T-cell (primary cell): ENCODE results near the gene TNFRSF1B. TPM values are rescaled to one million over a fixed set of nuclear protein-coding genes. Genes with fewer than 3 reads are reported as not detected.

Experiments
- ATAC-seq, 4 experiments: fragments of 200-7000 bp in 3 of 4; fragments of 150-1000 bp in 1 of 4; cut with Tn5 transposase; replicated peaks in 1 of 4; 1 replicate in 3 of 4; 2 replicates in 1 of 4; pipeline ENCODE4 v1.10.0; 2021; ENCODE audit warnings: moderate library complexity in 3 of 4, mild to moderate bottlenecking in 2 of 4, moderate number of reproducible peaks in 1 of 4
- CTCF ChIA-PET, 2 donors: fragments of 300-600 bp; sonication (Branson Sonifier 250); formaldehyde crosslinking; loops; one replicate each; lab custom pipeline; 2022; ENCODE audit warnings: antibody characterized with exemption in 2 of 2; lab: Charles Lee
- POLR2A ChIA-PET, 2 donors: fragments of 300-600 bp; sonication (Branson Sonifier 250); formaldehyde crosslinking; loops; one replicate each; lab custom pipeline; 2022; ENCODE audit warnings: antibody characterized with exemption in 2 of 2; lab: Charles Lee
- DNase-seq, 35 experiments: peaks; one replicate each; pipeline versions ENCODE4 v3.0.0 to v3.0.0-alpha.2; 2013 to 2023
- H3K27ac ChIP-seq: one replicate; pipeline ENCODE4 v1.5.1; 2013; ENCODE audit warnings: low read length
- H3K27me3 ChIP-seq, 2 experiments: replicated peaks in 1 of 2; 1 replicate in 1 of 2; 2 replicates in 1 of 2; pipeline versions ENCODE4 v1.6.1 to v1.7.0; 2013; ENCODE audit warnings: low read length in 1 of 2, mixed read lengths in 1 of 2; ENCODE audit not compliant: control insufficient read depth in 2 of 2, insufficient read depth in 2 of 2; ENCODE audit errors: extremely low read depth in 1 of 2
- H3K36me3 ChIP-seq, 2 donors: 1 replicate in 1 of 2; 2 replicates in 1 of 2; pipeline versions ENCODE4 v1.6.1 to v1.7.0; 2013; ENCODE audit warnings: low read length in 1 of 2; ENCODE audit not compliant: control insufficient read depth in 2 of 2, insufficient read depth in 1 of 2; ENCODE audit errors: extremely low read depth in 1 of 2
- H3K4me1 ChIP-seq, 2 experiments: 1 replicate in 1 of 2; 2 replicates in 1 of 2; pipeline versions ENCODE4 v1.6.1 to v1.7.0; 2013; ENCODE audit warnings: low read length in 2 of 2, mixed read lengths in 1 of 2; ENCODE audit not compliant: insufficient read depth in 2 of 2, control insufficient read depth in 1 of 2; ENCODE audit errors: extremely low read depth in 1 of 2
- H3K4me3 ChIP-seq, 2 donors: 1 replicate in 1 of 2; 2 replicates in 1 of 2; pipeline versions ENCODE4 v1.5.1 to v1.7.0; 2013; ENCODE audit warnings: mild to moderate bottlenecking in 2 of 2, low read length in 1 of 2, moderate library complexity in 1 of 2; ENCODE audit not compliant: control insufficient read depth in 1 of 2; ENCODE audit errors: extremely low read depth in 1 of 2
- H3K9me3 ChIP-seq: 2 replicates; pipeline ENCODE4 v1.7.0; 2013
- H3K27ac Mint-ChIP-seq, 2 donors: one replicate each; pipeline ENCODE4 v1.8.0; 2020 to 2021; ENCODE audit warnings: mild to moderate bottlenecking in 2 of 2, mixed read lengths in 2 of 2
- H3K27me3 Mint-ChIP-seq, 2 donors: one replicate each; pipeline ENCODE4 v1.8.0; 2021 to 2022; ENCODE audit warnings: mixed read lengths in 2 of 2
- H3K36me3 Mint-ChIP-seq: one replicate; pipeline ENCODE4 v1.8.0; 2021; ENCODE audit warnings: mixed read lengths
- H3K4me1 Mint-ChIP-seq, 3 donors: one replicate each; pipeline ENCODE4 v1.8.0; 2020 to 2022; ENCODE audit warnings: mixed read lengths in 3 of 3, mild to moderate bottlenecking in 1 of 3
- H3K4me3 Mint-ChIP-seq, 3 donors: one replicate each; pipeline ENCODE4 v1.8.0; 2020 to 2022; ENCODE audit warnings: mild to moderate bottlenecking in 3 of 3, mixed read lengths in 3 of 3, moderate library complexity in 3 of 3
- H3K9me3 Mint-ChIP-seq, 3 donors: one replicate each; pipeline ENCODE4 v1.8.0; 2020 to 2022; ENCODE audit warnings: mixed read lengths in 3 of 3
- WGBS: methylation state at CpG from one replicate; pipeline ENCODE4 v1.1.5; 2013; ENCODE audit warnings: missing lambda C conversion rate; ENCODE audit not compliant: insufficient coverage; 5-methylcytosine and 5-hydroxymethylcytosine counted together
- total RNA-seq, 35 experiments: library from RNA in 6 of 35; stranded (reverse) in 6 of 35; fragments of 120-200 nt in 1 of 35; gene quantifications; one replicate each; pipeline versions ENCODE4 v1.2.1 to v1.2.4 and lab custom pipeline; 2013 to 2026

The TNFRSF1B gene
- total RNA-seq, 5 donors from 2014 or later (not counting 1 experiment from before 2014, with no cell fraction given): 55.0 to 130 (median 99.6) TPM

DNA sequence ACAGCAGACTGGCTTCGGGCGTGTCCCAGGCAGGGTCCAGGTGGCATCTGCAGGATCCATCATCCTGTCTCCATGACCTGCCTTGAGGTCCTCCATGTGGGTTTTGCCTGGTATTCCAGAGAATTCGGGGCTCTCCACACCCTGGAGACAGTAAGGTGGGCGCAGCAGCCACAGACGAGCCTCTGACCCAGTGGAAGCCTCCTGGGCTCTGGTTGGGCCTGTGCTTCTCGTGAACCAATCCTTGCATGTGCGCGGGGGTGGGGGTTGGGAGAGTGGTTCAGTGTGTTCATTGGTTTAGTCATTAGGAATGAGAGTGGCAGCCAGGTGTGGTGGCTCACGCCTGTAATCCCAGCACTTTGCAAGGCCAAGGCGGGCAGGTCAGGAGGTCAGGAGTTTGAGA lies 32.1 kb upstream of the TNFRSF1B start:
- POLR2A ChIA-PET: no interaction called here
- Histone ChIP-seq H3K4me1 (peaks cover 7 to 46% of the 10 kb centered on the region in 2 experiments), H3K4me3 (no peak overlapping the region), H3K27ac (no peak overlapping the region), H3K36me3 (no peaks in the 10 kb centered on the region), H3K9me3 (no peaks in the 10 kb centered on the region), H3K27me3 (no peaks in the 10 kb centered on the region)
- Mint-ChIP-seq H3K36me3 (no peaks in the 10 kb centered on the region), H3K9me3 (no peaks in the 10 kb centered on the region), H3K4me3 (no peak overlapping the region), H3K4me1 (peaks cover 31 to 44% (median 43%) of the 10 kb centered on the region in 3 donors), H3K27me3 (no peaks in the 10 kb centered on the region), H3K27ac (peak overlapping the region; percentile 36 to 75)
- CTCF ChIA-PET: interaction anchor here in 1 of 2 donors (1.5 kb wide), 1 partner anchor 44 kb away, joined by 6 read pairs; no protein-coding TSS in a partner anchor
- DNase-seq (no peak), ATAC-seq (no peak)
- WGBS: 96% methylated on average over 10 of the region's 10 CpGs

DNA sequence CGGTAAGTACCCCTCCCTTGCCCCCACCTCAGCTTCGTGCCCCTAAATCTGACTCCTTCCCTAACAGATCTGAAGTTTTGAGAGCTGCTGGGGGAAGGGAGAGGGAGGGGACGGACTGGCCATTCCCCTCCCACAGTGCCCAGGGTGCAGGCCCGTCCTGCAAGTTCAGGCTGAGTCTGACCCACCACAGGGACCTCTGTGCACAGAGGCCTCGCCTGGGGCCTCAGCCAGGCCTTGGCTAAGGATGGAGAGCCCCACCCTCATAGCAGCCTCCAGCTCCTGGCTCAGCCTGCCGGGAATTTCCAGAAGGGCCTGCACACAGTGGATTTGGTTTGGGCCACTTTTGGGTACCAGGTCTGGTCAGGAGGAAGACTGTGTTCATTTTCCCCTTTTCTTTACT lies 31.2 kb upstream of the TNFRSF1B start:
- H3K4me3 Mint-ChIP-seq: no peak overlapping the region
- 90% methylated on average over 2 of the region's 6 CpGs for WGBS
- Histone ChIP-seq H3K27me3 (no peaks in the 10 kb centered on the region), H3K36me3 (no peaks in the 10 kb centered on the region), H3K9me3 (no peaks in the 10 kb centered on the region), H3K4me1 (peaks cover 7 to 42% of the 10 kb centered on the region in 2 experiments), H3K27ac (no peak overlapping the region), H3K4me3 (no peak overlapping the region)
- ATAC-seq (no peak), DNase-seq (no peak)
- H3K36me3 Mint-ChIP-seq: no peaks in the 10 kb centered on the region
- ChIA-PET CTCF (interaction anchor here in 1 of 2 donors (0.6 to 1.5 kb wide), 2 partner anchors 22 to 43 kb away, joined by 3 to 6 read pairs; no protein-coding TSS in a partner anchor), POLR2A (no interaction called here)
- H3K27ac Mint-ChIP-seq: peak overlapping the region; percentile 68 to 82
- no peaks in the 10 kb centered on the region for H3K27me3 Mint-ChIP-seq
- no peaks in the 10 kb centered on the region for H3K9me3 Mint-ChIP-seq
- peaks cover 28 to 36% (median 35%) of the 10 kb centered on the region in 3 donors for H3K4me1 Mint-ChIP-seq

DNA sequence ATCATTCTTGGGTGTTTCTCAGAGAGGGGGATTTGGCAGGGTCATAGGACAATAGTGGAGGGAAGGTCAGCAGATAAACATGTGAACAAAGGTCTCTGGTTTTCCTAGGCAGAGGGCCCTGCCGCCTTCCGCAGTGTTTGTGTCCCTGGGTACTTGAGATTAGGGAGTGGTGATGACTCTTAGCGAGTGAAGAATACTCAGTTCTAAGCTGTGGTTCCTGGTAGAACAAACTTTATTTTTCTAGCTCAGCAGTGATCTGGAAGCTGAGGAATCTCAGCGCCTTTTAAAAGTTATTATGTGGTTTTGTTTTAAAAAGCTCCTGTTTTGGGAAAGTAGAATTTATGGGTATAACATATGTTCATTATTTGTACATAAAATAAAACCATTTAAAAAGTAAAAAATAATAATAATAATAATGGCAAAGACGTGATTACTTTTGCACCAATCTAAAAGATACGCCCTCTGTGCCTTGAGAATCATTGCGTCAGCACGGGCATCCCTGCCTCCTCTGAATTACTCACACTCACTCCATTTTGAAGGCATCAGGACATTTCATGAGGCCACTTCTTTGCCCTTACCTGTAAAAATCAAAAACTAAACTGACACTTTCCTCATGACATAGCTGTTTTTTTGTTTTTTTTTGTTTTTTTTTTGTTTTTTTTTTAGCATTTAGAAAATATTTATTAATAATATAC lies 29.7 kb upstream of the TNFRSF1B start:
- Mint-ChIP-seq H3K27ac (peak overlapping the region in 1 of 2 donors; percentile 16), H3K4me3 (no peak overlapping the region), H3K36me3 (no peaks in the 10 kb centered on the region), H3K27me3 (no peaks in the 10 kb centered on the region), H3K9me3 (no peaks in the 10 kb centered on the region), H3K4me1 (peaks cover 25 to 30% (median 27%) of the 10 kb centered on the region in 3 donors)
- H3K27ac ChIP-seq: no peak overlapping the region
- peaks cover 4 to 30% of the 10 kb centered on the region in 2 experiments for H3K4me1 ChIP-seq
- ATAC-seq (no peak), DNase-seq (no peak)
- no peaks in the 10 kb centered on the region for H3K9me3 ChIP-seq
- H3K27me3 ChIP-seq: no peaks in the 10 kb centered on the region
- no peak overlapping the region for H3K4me3 ChIP-seq
- CTCF ChIA-PET: interaction anchor here in 1 of 2 donors (0.7 to 1.4 kb wide), 4 partner anchors 10 to 309 kb away, joined by 3 to 7 read pairs (median 4); no protein-coding TSS in a partner anchor
- POLR2A ChIA-PET: interaction anchor here in 1 of 2 donors (0.6 to 0.7 kb wide), 3 partner anchors 11 to 70 kb away, joined by 3 read pairs; no protein-coding TSS in a partner anchor
- H3K36me3 ChIP-seq: no peaks in the 10 kb centered on the region
- WGBS: 80% methylated on average over 1 of the region's 8 CpGs

DNA sequence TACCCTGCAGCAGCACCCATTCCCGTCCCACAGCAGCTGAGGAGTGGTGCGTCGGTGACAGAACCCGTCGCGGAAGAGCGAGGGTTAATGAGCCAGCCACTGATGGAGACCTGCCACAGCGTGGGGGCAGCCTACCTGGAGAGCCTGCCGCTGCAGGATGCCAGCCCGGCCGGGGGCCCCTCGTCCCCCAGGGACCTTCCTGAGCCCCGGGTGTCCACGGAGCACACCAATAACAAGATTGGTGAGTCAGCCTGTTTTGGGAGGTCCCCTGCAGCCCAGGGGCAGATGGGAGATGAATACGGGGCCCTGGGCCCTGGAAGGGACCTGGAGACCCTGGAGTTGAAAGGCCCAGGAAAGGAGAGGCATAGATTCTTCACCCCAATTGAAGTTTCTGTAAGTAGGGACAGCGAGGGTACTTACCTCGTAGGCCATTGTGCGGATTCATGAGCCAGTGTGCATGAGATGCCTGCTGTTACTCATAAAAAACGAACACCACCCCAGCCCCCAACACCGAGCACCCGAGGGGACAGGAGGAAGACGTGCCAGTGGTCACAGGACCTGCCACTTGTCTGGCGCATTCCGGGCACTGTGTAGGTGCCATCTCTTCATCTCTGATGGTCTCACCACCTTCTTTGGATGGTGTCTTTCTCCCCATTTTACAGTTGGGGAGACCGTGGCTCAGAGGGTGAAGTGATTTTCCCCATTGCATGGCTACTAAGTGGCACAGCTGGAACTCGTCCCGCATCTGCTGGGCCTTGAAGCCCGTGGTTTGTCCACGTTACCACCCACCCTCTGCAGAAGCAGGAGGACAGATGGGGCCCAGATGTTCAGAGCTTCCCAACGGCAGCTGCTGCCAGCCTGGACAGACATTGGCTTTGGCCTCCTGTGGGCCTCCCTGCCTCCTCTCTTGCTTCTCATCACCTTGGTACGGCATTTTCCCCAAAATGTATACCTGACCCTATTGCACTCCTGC lies 28.3 kb upstream of the TNFRSF1B start:
- no peaks in the 10 kb centered on the region for H3K27me3 ChIP-seq
- H3K36me3 Mint-ChIP-seq: no peaks in the 10 kb centered on the region
- H3K27ac Mint-ChIP-seq: peak overlapping the region; percentile 46 to 69
- POLR2A ChIA-PET: no interaction called here
- no peaks in the 10 kb centered on the region for H3K9me3 Mint-ChIP-seq
- H3K36me3 ChIP-seq: no peaks in the 10 kb centered on the region
- no peaks in the 10 kb centered on the region for H3K9me3 ChIP-seq
- no peak for ATAC-seq
- no peak for DNase-seq
- no peaks in the 10 kb centered on the region for H3K27me3 Mint-ChIP-seq
- 86% methylated on average over 29 of the region's 31 CpGs for WGBS
- no peak overlapping the region for H3K4me3 ChIP-seq
- H3K27ac ChIP-seq: no peak overlapping the region
- H3K4me3 Mint-ChIP-seq: no peak overlapping the region
- H3K4me1 Mint-ChIP-seq: peaks cover 18 to 23% (median 22%) of the 10 kb centered on the region in 3 donors
- CTCF ChIA-PET: interaction anchor here (0.6 to 1.4 kb wide), 3 partner anchors 12 to 42 kb away, joined by 3 to 4 read pairs (median 3); no protein-coding TSS in a partner anchor
- H3K4me1 ChIP-seq: peaks cover 3 to 30% of the 10 kb centered on the region in 2 experiments

DNA sequence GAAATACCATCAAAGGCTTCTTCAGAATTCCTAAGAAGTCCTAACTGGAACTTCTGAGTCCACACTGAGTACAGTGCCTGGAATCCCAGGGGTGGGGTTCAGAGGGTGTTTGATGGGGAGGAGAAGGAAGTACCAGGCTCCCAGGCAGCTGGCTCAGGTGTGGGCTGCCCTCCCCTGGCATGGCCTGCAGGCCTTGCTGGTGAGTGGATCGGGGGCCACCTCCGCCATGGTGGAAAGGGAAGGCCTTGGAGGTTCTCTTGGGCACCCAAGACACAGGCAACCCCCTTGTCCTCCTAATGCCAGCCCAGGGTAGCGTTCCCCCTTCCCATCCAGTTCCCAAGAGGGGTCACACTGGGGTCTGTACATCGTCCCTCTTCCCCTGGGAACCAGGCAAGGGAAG lies 26.8 kb upstream of the TNFRSF1B start:
- no peak overlapping the region for H3K4me3 Mint-ChIP-seq
- H3K4me1 ChIP-seq: peaks cover 8 to 31% of the 10 kb centered on the region in 2 experiments
- no peak overlapping the region for H3K4me3 ChIP-seq
- H3K36me3 Mint-ChIP-seq: no peaks in the 10 kb centered on the region
- no peaks in the 10 kb centered on the region for H3K9me3 Mint-ChIP-seq
- ATAC-seq (no peak), DNase-seq (no peak)
- H3K9me3 ChIP-seq: no peaks in the 10 kb centered on the region
- H3K27me3 Mint-ChIP-seq: no peaks in the 10 kb centered on the region
- POLR2A ChIA-PET: no interaction called here
- H3K27ac Mint-ChIP-seq: peak overlapping the region in 1 of 2 donors; percentile 69
- H3K27me3 ChIP-seq: no peaks in the 10 kb centered on the region
- CTCF ChIA-PET: no interaction called here
- no peak overlapping the region for H3K27ac ChIP-seq
- no peaks in the 10 kb centered on the region for H3K36me3 ChIP-seq
- H3K4me1 Mint-ChIP-seq: peaks cover 19 to 25% (median 21%) of the 10 kb centered on the region in 3 donors
- no CpG with 5 or more reads among the region's 4 CpGs for WGBS
